Measurements from ENCODE around the gene CTXN1. TPM values are rescaled to one million over a fixed set of nuclear protein-coding genes. Genes with fewer than 3 reads are reported as not detected.

Gene CTXN1
- total RNA-seq, 1 donor from 2014 or later = 129 TPM

DNA sequence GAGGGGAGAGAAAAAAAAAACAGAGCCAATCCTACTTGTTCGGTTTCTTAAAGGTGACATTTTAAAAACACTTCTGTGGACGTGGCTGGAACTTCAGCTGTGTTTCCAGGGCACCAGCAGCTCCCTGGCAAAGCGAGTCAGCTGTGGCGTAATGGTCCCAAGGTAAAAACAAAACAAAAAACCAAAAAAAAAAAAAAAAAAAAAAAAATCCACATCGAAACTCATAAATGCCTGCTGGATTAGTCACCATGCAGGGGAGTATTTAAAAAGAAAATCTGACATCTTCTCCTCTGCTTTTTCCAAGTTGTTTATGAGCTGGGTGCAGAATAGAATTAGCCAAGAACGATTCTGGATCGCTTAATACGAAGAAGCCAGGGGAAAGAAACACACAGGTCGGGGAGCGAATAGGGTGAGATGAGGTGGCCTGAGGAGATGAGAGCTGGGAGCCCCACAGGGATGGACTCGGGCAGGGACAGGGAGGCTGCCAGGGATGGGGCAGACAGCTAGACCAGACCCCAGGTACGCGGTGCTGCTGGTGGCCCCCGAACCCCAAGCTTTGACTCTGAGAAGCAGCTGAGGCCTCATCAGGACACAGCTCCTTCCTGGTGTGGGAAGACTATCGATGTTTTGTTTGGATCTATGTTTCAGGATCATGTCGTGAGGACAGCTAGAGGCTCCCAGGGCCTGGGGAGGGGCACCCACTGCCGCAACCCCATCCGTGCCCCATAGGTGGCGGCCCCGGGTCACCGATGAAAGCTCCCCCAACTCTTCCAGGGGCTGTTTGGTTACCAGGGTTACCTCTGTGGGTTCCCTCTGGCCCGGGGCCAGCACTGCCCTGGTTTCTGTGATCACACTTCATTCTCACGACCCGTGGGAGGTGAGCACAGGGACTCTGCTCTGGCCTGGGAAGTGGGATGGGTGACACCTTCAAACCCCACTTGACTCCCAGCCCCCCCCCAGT is 3.1 kb upstream of the CTXN1 start:
- H3K27me3 Mint-ChIP-seq (ENCODE audit: low read depth) = peaks cover 8% of the 10 kb centered on the region
- H3K4me3 Mint-ChIP-seq = peak overlapping the region; percentile 76
- peak; percentile 42 for DNase-seq (ENCODE audit: low read depth, low spot score)
- no peaks in the 10 kb centered on the region for H3K36me3 Mint-ChIP-seq (ENCODE audit: low read depth)
- peak overlapping the region; percentile 12 for H3K27ac Mint-ChIP-seq (ENCODE audit: unreplicated experiment)
- TF ChIP-seq, protein P1, sequence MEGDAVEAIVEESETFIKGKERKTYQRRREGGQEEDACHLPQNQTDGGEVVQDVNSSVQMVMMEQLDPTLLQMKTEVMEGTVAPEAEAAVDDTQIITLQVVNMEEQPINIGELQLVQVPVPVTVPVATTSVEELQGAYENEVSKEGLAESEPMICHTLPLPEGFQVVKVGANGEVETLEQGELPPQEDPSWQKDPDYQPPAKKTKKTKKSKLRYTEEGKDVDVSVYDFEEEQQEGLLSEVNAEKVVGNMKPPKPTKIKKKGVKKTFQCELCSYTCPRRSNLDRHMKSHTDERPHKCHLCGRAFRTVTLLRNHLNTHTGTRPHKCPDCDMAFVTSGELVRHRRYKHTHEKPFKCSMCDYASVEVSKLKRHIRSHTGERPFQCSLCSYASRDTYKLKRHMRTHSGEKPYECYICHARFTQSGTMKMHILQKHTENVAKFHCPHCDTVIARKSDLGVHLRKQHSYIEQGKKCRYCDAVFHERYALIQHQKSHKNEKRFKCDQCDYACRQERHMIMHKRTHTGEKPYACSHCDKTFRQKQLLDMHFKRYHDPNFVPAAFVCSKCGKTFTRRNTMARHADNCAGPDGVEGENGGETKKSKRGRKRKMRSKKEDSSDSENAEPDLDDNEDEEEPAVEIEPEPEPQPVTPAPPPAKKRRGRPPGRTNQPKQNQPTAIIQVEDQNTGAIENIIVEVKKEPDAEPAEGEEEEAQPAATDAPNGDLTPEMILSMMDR (conservative IDR thresholded peaks at IDR 0.05) = peak; percentile 56
- peaks cover 19% of the 10 kb centered on the region for H3K4me1 Mint-ChIP-seq
- H3K9me3 Mint-ChIP-seq = no peaks in the 10 kb centered on the region

DNA sequence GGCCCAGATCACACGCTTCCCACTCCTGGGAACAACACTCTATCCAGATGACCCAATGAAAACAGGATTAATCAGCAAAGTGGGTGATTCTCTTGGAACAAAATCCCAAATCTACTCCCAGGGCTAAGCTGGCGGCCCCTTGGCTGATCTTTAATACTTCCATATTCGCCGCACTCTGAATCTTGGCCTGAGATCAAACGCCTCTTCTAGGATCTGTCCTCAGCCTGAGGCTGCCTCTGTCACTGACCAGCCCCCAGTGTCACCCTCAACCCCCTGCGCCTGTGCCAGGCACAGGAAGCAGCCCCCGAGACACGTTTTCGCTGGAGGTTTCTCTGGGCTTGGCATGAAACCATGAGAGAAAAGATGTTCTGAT is 2.4 kb upstream of the CTXN1 start:
- TF ChIP-seq, protein P1 (conservative IDR thresholded peaks at IDR 0.05) = no peak
- peak overlapping the region; percentile 73 for H3K4me3 Mint-ChIP-seq
- no peaks in the 10 kb centered on the region for H3K36me3 Mint-ChIP-seq (ENCODE audit: low read depth)
- no peak overlapping the region for H3K27ac Mint-ChIP-seq (ENCODE audit: unreplicated experiment)
- peaks cover 8% of the 10 kb centered on the region for H3K27me3 Mint-ChIP-seq (ENCODE audit: low read depth)
- H3K4me1 Mint-ChIP-seq = peaks cover 19% of the 10 kb centered on the region
- H3K9me3 Mint-ChIP-seq = no peaks in the 10 kb centered on the region
- no peak for DNase-seq (ENCODE audit: low read depth, low spot score)

DNA sequence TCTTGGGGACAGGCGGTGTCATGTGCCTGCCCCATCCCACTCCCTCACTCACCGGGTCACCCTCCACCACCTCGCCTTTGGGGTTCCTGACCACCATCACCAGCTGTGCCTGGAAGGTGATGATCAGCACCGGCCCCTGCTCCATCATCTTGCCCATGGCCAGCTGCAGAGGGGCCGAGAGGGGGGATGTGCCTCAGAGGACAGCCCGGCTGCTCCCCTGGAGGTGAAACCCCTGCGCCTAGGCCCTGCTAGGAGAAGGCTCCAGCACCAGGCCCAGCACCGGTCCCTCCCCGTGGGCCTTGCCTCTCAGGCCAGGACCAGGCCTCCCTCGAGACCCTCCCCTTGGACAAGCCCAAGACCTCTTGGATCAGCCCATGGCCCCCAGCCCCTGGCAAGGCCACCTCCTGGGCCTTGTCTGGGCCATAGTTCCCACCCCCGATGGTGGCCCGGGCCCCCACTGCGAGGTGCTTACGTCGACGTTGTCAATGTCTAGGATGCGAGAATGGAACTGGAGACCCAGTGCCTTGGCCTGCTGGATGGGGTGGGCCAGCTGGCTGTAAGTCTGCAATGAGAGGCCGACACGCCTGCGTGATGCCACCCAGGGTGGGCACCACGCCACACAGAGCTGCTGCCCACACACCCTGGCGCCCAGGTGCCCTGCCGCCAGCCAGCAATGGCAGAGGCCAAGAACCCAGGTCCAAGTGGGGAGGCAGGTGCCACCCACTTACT is 1.8 kb upstream of the CTXN1 start:
- no peak overlapping the region for H3K27ac Mint-ChIP-seq (ENCODE audit: unreplicated experiment)
- TF ChIP-seq, protein P1 (conservative IDR thresholded peaks at IDR 0.05) = no peak
- DNase-seq (ENCODE audit: low read depth, low spot score) = no peak

DNA sequence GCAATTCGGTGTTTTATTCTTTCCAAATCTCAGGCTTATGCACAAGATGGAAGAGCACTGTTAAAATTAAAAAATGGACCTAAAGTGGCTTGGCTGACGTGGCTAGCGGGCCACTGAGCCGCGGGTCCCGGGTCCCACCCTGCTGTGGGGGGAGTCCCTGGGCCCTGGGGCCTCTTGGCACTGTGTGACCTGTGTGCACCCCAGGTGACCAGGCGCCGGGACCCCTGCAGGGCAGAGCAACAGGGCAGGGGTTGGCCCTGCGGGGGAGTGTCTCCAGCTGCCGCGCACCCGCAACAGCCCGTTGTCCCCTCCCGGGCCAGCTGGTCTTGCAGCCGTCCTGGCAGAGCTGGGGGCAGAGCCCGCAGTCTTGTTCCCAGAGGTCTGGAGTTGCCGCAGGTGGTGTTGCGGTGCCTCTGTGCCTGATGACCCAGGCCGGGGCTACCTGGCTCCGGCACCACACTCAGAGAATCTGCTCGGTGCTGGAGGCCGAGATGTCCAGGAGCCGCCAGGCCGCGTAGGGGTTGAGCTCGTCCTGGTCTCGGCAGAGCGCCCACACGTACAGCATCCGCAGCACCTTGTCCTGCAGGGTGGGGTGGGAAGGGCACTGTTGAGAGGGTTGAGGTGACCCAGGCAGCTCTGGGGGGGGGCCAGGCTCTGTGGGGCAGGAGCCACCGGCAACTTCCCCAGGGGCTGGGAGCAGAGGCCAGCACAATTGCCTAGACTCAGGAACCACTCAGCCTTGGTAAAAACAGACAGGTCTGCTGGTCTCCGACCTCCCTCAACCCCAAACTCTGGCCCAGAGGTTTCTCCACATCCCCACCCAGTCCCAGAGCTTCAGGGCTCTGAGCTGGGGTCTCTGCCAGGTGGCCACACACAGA is 1.0 kb upstream of the CTXN1 start:
- no peak for DNase-seq (ENCODE audit: low read depth, low spot score)
- H3K36me3 Mint-ChIP-seq (ENCODE audit: low read depth) = no peaks in the 10 kb centered on the region
- peaks cover 19% of the 10 kb centered on the region for H3K4me1 Mint-ChIP-seq
- peaks cover 8% of the 10 kb centered on the region for H3K27me3 Mint-ChIP-seq (ENCODE audit: low read depth)
- H3K27ac Mint-ChIP-seq (ENCODE audit: unreplicated experiment) = peak overlapping the region; percentile 43
- TF ChIP-seq, protein P1 (conservative IDR thresholded peaks at IDR 0.05) = no peak
- peak overlapping the region; percentile 93 for H3K4me3 Mint-ChIP-seq
- H3K9me3 Mint-ChIP-seq = no peaks in the 10 kb centered on the region

More for the DNA sequence above, 1.8 kb upstream of the CTXN1 start:
- H3K4me1 Mint-ChIP-seq = peaks cover 19% of the 10 kb centered on the region
- H3K36me3 Mint-ChIP-seq (ENCODE audit: low read depth) = no peaks in the 10 kb centered on the region
- peaks cover 8% of the 10 kb centered on the region for H3K27me3 Mint-ChIP-seq (ENCODE audit: low read depth)
- H3K9me3 Mint-ChIP-seq = no peaks in the 10 kb centered on the region
- peak overlapping the region; percentile 73 for H3K4me3 Mint-ChIP-seq

Data from neural crest cell (in vitro differentiated cells).